ENCODE data around the gene KIRREL3. TPM values are rescaled to one million over a fixed set of nuclear protein-coding genes. Genes with fewer than 3 reads are reported as not detected.

The KIRREL3 gene
- total and polyA plus RNA-seq, 3 experiments from 2014 or later = not detected

- DNase-seq = no peak
- no peaks in the 10 kb centered on the region for H3K27me3 ChIP-seq (ENCODE audit: insufficient read depth, low read length, poor library complexity, severe bottlenecking)
- H3K4me1 ChIP-seq (ENCODE audit: insufficient read depth, low read length) = no peaks in the 10 kb centered on the region
- Mint-ChIP-seq H3K9me3 (peaks cover 0 to 6% (median 3%) of the 10 kb centered on the region in 5 donors), H3K27ac (no peak overlapping the region), H3K27me3 (peaks cover 2 to 8% of the 10 kb centered on the region in 2 donors), H3K36me3 (no peaks in the 10 kb centered on the region), H3K4me1 (no peaks in the 10 kb centered on the region), H3K4me3 (no peak overlapping the region)
- ChIA-PET POLR2A (no interaction called here), CTCF (no interaction called here)
- no peak overlapping the region for H3K4me3 ChIP-seq (ENCODE audit: low read length)
- H3K36me3 ChIP-seq (ENCODE audit: insufficient read depth, low read length) = no peaks in the 10 kb centered on the region
- H3K9me3 ChIP-seq (ENCODE audit: low read length) = no peaks in the 10 kb centered on the region
- H3K27ac ChIP-seq (ENCODE audit: low read depth, low read length) = no peak overlapping the region
Observed at GRCh38 chr11:127035824-127036223, 35.3 kb upstream of the KIRREL3 start.

GRCh38 chr11:127034973-127035372 is 34.4 kb upstream of the KIRREL3 start:
- H3K36me3 Mint-ChIP-seq = no peaks in the 10 kb centered on the region
- peaks cover 0 to 6% (median 3%) of the 10 kb centered on the region in 5 donors for H3K9me3 Mint-ChIP-seq
- no peak for DNase-seq
- H3K4me3 Mint-ChIP-seq = no peak overlapping the region
- no peak overlapping the region for H3K27ac Mint-ChIP-seq
- Histone ChIP-seq H3K27ac (ENCODE audit: low read depth, low read length) (no peak overlapping the region), H3K9me3 (ENCODE audit: low read length) (no peaks in the 10 kb centered on the region), H3K4me3 (ENCODE audit: low read length) (no peak overlapping the region), H3K4me1 (ENCODE audit: insufficient read depth, low read length) (no peaks in the 10 kb centered on the region), H3K27me3 (ENCODE audit: insufficient read depth, low read length, poor library complexity, severe bottlenecking) (no peaks in the 10 kb centered on the region), H3K36me3 (ENCODE audit: insufficient read depth, low read length) (no peaks in the 10 kb centered on the region)
- peaks cover 2 to 8% of the 10 kb centered on the region in 2 donors for H3K27me3 Mint-ChIP-seq
- CTCF ChIA-PET = no interaction called here
- POLR2A ChIA-PET = no interaction called here
- H3K4me1 Mint-ChIP-seq = no peaks in the 10 kb centered on the region

GRCh38 chr11:127028648-127029047 is 28.1 kb upstream of the KIRREL3 start:
- Histone ChIP-seq H3K27ac (ENCODE audit: low read depth, low read length) (no peak overlapping the region), H3K36me3 (ENCODE audit: insufficient read depth, low read length) (no peaks in the 10 kb centered on the region), H3K9me3 (ENCODE audit: low read length) (no peaks in the 10 kb centered on the region), H3K4me3 (ENCODE audit: low read length) (no peak overlapping the region), H3K27me3 (ENCODE audit: insufficient read depth, low read length, poor library complexity, severe bottlenecking) (no peaks in the 10 kb centered on the region), H3K4me1 (ENCODE audit: insufficient read depth, low read length) (no peaks in the 10 kb centered on the region)
- Mint-ChIP-seq H3K27ac (no peak overlapping the region), H3K27me3 (peaks cover 0 to 3% of the 10 kb centered on the region in 2 donors), H3K36me3 (no peaks in the 10 kb centered on the region), H3K4me3 (no peak overlapping the region), H3K4me1 (no peaks in the 10 kb centered on the region), H3K9me3 (peaks cover 0 to 6% (median 0%) of the 10 kb centered on the region in 5 donors)
- ChIA-PET POLR2A (no interaction called here), CTCF (no interaction called here)
- no peak for DNase-seq

- no peaks in the 10 kb centered on the region for H3K36me3 Mint-ChIP-seq
- H3K27ac ChIP-seq (ENCODE audit: low read depth, low read length) = no peak overlapping the region
- no peaks in the 10 kb centered on the region for H3K36me3 ChIP-seq (ENCODE audit: insufficient read depth, low read length)
- H3K4me1 Mint-ChIP-seq = no peaks in the 10 kb centered on the region
- no peaks in the 10 kb centered on the region for H3K4me1 ChIP-seq (ENCODE audit: insufficient read depth, low read length)
- peaks cover 0 to 3% of the 10 kb centered on the region in 2 donors for H3K27me3 Mint-ChIP-seq
- H3K27ac Mint-ChIP-seq = no peak overlapping the region
- peaks cover 0 to 4% (median 0%) of the 10 kb centered on the region in 5 donors for H3K9me3 Mint-ChIP-seq
- no peaks in the 10 kb centered on the region for H3K27me3 ChIP-seq (ENCODE audit: insufficient read depth, low read length, poor library complexity, severe bottlenecking)
- CTCF ChIA-PET = no interaction called here
- no peak for DNase-seq
- POLR2A ChIA-PET = no interaction called here
- H3K9me3 ChIP-seq (ENCODE audit: low read length) = no peaks in the 10 kb centered on the region
- no peak overlapping the region for H3K4me3 Mint-ChIP-seq
- no peak overlapping the region for H3K4me3 ChIP-seq (ENCODE audit: low read length)
Observed at GRCh38 chr11:127027789-127028188, 27.2 kb upstream of the KIRREL3 start.

- no peaks in the 10 kb centered on the region for H3K36me3 ChIP-seq (ENCODE audit: insufficient read depth, low read length)
- no peak overlapping the region for H3K4me3 Mint-ChIP-seq
- no peaks in the 10 kb centered on the region for H3K27me3 ChIP-seq (ENCODE audit: insufficient read depth, low read length, poor library complexity, severe bottlenecking)
- no peak overlapping the region for H3K4me3 ChIP-seq (ENCODE audit: low read length)
- no peaks in the 10 kb centered on the region for H3K9me3 ChIP-seq (ENCODE audit: low read length)
- no peak for DNase-seq
- CTCF ChIA-PET = no interaction called here
- H3K4me1 Mint-ChIP-seq = no peaks in the 10 kb centered on the region
- no peak overlapping the region for H3K27ac ChIP-seq (ENCODE audit: low read depth, low read length)
- H3K9me3 Mint-ChIP-seq = peaks cover 0 to 3% (median 0%) of the 10 kb centered on the region in 5 donors
- H3K4me1 ChIP-seq (ENCODE audit: insufficient read depth, low read length) = no peaks in the 10 kb centered on the region
- no peak overlapping the region for H3K27ac Mint-ChIP-seq
- no peaks in the 10 kb centered on the region for H3K36me3 Mint-ChIP-seq
- peaks cover 0 to 3% of the 10 kb centered on the region in 2 donors for H3K27me3 Mint-ChIP-seq
- POLR2A ChIA-PET = no interaction called here
Observed at GRCh38 chr11:127027000-127027399, 26.4 kb upstream of the KIRREL3 start.

GRCh38 chr11:127023991-127024390 is 23.4 kb upstream of the KIRREL3 start:
- peaks cover 0 to 2% of the 10 kb centered on the region in 2 donors for H3K27me3 Mint-ChIP-seq
- POLR2A ChIA-PET = no interaction called here
- no peak overlapping the region for H3K4me3 Mint-ChIP-seq

GRCh38 chr11:127018683-127019279 is 18.2 kb upstream of the KIRREL3 start:
- no peak for DNase-seq
- CTCF ChIA-PET = no interaction called here
- no peaks in the 10 kb centered on the region for H3K27me3 ChIP-seq (ENCODE audit: insufficient read depth, low read length, poor library complexity, severe bottlenecking)
- H3K27ac Mint-ChIP-seq = no peak overlapping the region
- no peaks in the 10 kb centered on the region for H3K36me3 ChIP-seq (ENCODE audit: insufficient read depth, low read length)
- no peaks in the 10 kb centered on the region for H3K4me1 ChIP-seq (ENCODE audit: insufficient read depth, low read length)
- H3K9me3 ChIP-seq (ENCODE audit: low read length) = no peaks in the 10 kb centered on the region
- no peak overlapping the region for H3K27ac ChIP-seq (ENCODE audit: low read depth, low read length)
- H3K4me3 ChIP-seq (ENCODE audit: low read length) = no peak overlapping the region
- POLR2A ChIA-PET = no interaction called here
- H3K36me3 Mint-ChIP-seq = no peaks in the 10 kb centered on the region
- H3K27me3 Mint-ChIP-seq = peaks cover 1 to 4% of the 10 kb centered on the region in 2 donors
- peaks cover 0 to 1% (median 0%) of the 10 kb centered on the region in 5 donors for H3K9me3 Mint-ChIP-seq
- no peak overlapping the region for H3K4me3 Mint-ChIP-seq
- H3K4me1 Mint-ChIP-seq = no peaks in the 10 kb centered on the region

More at GRCh38 chr11:127023991-127024390, 23.4 kb upstream of the KIRREL3 start:
- H3K4me1 ChIP-seq (ENCODE audit: insufficient read depth, low read length) = no peaks in the 10 kb centered on the region
- Mint-ChIP-seq H3K4me1 (no peaks in the 10 kb centered on the region), H3K9me3 (no peaks in the 10 kb centered on the region), H3K27ac (no peak overlapping the region), H3K36me3 (no peaks in the 10 kb centered on the region)
- CTCF ChIA-PET = no interaction called here
- no peaks in the 10 kb centered on the region for H3K36me3 ChIP-seq (ENCODE audit: insufficient read depth, low read length)
- DNase-seq = no peak
- no peaks in the 10 kb centered on the region for H3K27me3 ChIP-seq (ENCODE audit: insufficient read depth, low read length, poor library complexity, severe bottlenecking)
- no peak overlapping the region for H3K4me3 ChIP-seq (ENCODE audit: low read length)
- no peak overlapping the region for H3K27ac ChIP-seq (ENCODE audit: low read depth, low read length)
- no peaks in the 10 kb centered on the region for H3K9me3 ChIP-seq (ENCODE audit: low read length)

- no peak overlapping the region for H3K27ac ChIP-seq (ENCODE audit: low read depth, low read length)
- H3K27me3 ChIP-seq (ENCODE audit: insufficient read depth, low read length, poor library complexity, severe bottlenecking) = no peaks in the 10 kb centered on the region
- CTCF ChIA-PET = no interaction called here
- POLR2A ChIA-PET = no interaction called here
- Mint-ChIP-seq H3K9me3 (peaks cover 0 to 1% (median 0%) of the 10 kb centered on the region in 5 donors), H3K4me3 (no peak overlapping the region), H3K4me1 (no peaks in the 10 kb centered on the region), H3K27ac (no peak overlapping the region), H3K36me3 (no peaks in the 10 kb centered on the region), H3K27me3 (peaks cover 8% of the 10 kb centered on the region in 2 donors)
- no peaks in the 10 kb centered on the region for H3K4me1 ChIP-seq (ENCODE audit: insufficient read depth, low read length)
- no peak for DNase-seq
- no peak overlapping the region for H3K4me3 ChIP-seq (ENCODE audit: low read length)
- no peaks in the 10 kb centered on the region for H3K9me3 ChIP-seq (ENCODE audit: low read length)
- H3K36me3 ChIP-seq (ENCODE audit: insufficient read depth, low read length) = no peaks in the 10 kb centered on the region
Observed at GRCh38 chr11:127017482-127017881, 16.9 kb upstream of the KIRREL3 start.

All from CD8-positive, alpha-beta memory T cell (primary cell).